ENCODE measurements around the gene PPP4R1. TPM values are rescaled to one million over a fixed set of nuclear protein-coding genes. Genes with fewer than 3 reads are reported as not detected.

Gene PPP4R1
- total RNA-seq, 2 donors from 2014 or later = 54.1 to 65.5 TPM

GRCh38 chr18:9597609-9598008 is 16.8 kb downstream of the PPP4R1 start:
- Mint-ChIP-seq H3K4me1 (peaks cover 20% of the 10 kb centered on the region), H3K27ac (no peak overlapping the region), H3K27me3 (no peaks in the 10 kb centered on the region), H3K4me3 (no peak overlapping the region), H3K36me3 (ENCODE audit: low read depth) (peaks cover 2% of the 10 kb centered on the region)
- DNase-seq (no peak), ATAC-seq (no peak)
- H3K9me3 ChIP-seq (ENCODE audit: control insufficient read depth, low read length, poor library complexity, severe bottlenecking) = no peaks in the 10 kb centered on the region

GRCh38 chr18:9596843-9597526 is 17.4 kb downstream of the PPP4R1 start:
- DNase-seq (no peak), ATAC-seq (no peak)
- Mint-ChIP-seq H3K27ac (peak overlapping the region; percentile 59), H3K27me3 (no peaks in the 10 kb centered on the region), H3K4me1 (peaks cover 20% of the 10 kb centered on the region), H3K36me3 (ENCODE audit: low read depth) (peaks cover 2% of the 10 kb centered on the region), H3K4me3 (no peak overlapping the region)
- H3K9me3 ChIP-seq (ENCODE audit: control insufficient read depth, low read length, poor library complexity, severe bottlenecking) = no peaks in the 10 kb centered on the region

- Mint-ChIP-seq H3K4me3 (no peak overlapping the region), H3K36me3 (ENCODE audit: low read depth) (peaks cover 4% of the 10 kb centered on the region), H3K27ac (peak overlapping the region; percentile 59), H3K27me3 (no peaks in the 10 kb centered on the region), H3K4me1 (peaks cover 20% of the 10 kb centered on the region)
- no peak for ATAC-seq
- H3K9me3 ChIP-seq (ENCODE audit: control insufficient read depth, low read length, poor library complexity, severe bottlenecking) = no peaks in the 10 kb centered on the region
- no peak for DNase-seq
Observed at GRCh38 chr18:9596226-9596625, 18.1 kb downstream of the PPP4R1 start.

- peaks cover 6% of the 10 kb centered on the region for H3K36me3 Mint-ChIP-seq (ENCODE audit: low read depth)
- H3K4me3 Mint-ChIP-seq = no peak overlapping the region
- peaks cover 20% of the 10 kb centered on the region for H3K4me1 Mint-ChIP-seq
- ATAC-seq (no peak), DNase-seq (no peak)
- no peaks in the 10 kb centered on the region for H3K27me3 Mint-ChIP-seq
- H3K27ac Mint-ChIP-seq = peak overlapping the region; percentile 87
- H3K9me3 ChIP-seq (ENCODE audit: control insufficient read depth, low read length, poor library complexity, severe bottlenecking) = no peaks in the 10 kb centered on the region
Observed at GRCh38 chr18:9594823-9595596, 19.3 kb downstream of the PPP4R1 start.

- ATAC-seq = no peak
- H3K9me3 ChIP-seq (ENCODE audit: control insufficient read depth, low read length, poor library complexity, severe bottlenecking) = no peaks in the 10 kb centered on the region
Observed at GRCh38 chr18:9587924-9588323, 26.4 kb downstream of the PPP4R1 start.

GRCh38 chr18:9586814-9587213 is 27.5 kb downstream of the PPP4R1 start:
- Mint-ChIP-seq H3K27ac (no peak overlapping the region), H3K27me3 (no peaks in the 10 kb centered on the region), H3K4me1 (no peaks in the 10 kb centered on the region), H3K4me3 (no peak overlapping the region), H3K36me3 (ENCODE audit: low read depth) (peaks cover 4% of the 10 kb centered on the region)
- peaks cover 3% of the 10 kb centered on the region for H3K9me3 ChIP-seq (ENCODE audit: control insufficient read depth, low read length, poor library complexity, severe bottlenecking)
- DNase-seq (no peak), ATAC-seq (no peak)

More at GRCh38 chr18:9587924-9588323, 26.4 kb downstream of the PPP4R1 start:
- Mint-ChIP-seq H3K27me3 (no peaks in the 10 kb centered on the region), H3K27ac (no peak overlapping the region), H3K36me3 (ENCODE audit: low read depth) (peaks cover 4% of the 10 kb centered on the region), H3K4me3 (no peak overlapping the region), H3K4me1 (no peaks in the 10 kb centered on the region)
- no peak for DNase-seq

- Mint-ChIP-seq H3K4me3 (no peak overlapping the region), H3K27ac (no peak overlapping the region), H3K4me1 (no peaks in the 10 kb centered on the region), H3K27me3 (no peaks in the 10 kb centered on the region), H3K36me3 (ENCODE audit: low read depth) (peaks cover 8% of the 10 kb centered on the region)
- no peak for DNase-seq
- no peak for ATAC-seq
- peaks cover 3% of the 10 kb centered on the region for H3K9me3 ChIP-seq (ENCODE audit: control insufficient read depth, low read length, poor library complexity, severe bottlenecking)
Observed at GRCh38 chr18:9581667-9582066, 32.7 kb downstream of the PPP4R1 start.

GRCh38 chr18:9578306-9578705 is 36.1 kb downstream of the PPP4R1 start:
- no peak for DNase-seq
- Mint-ChIP-seq H3K27ac (no peak overlapping the region), H3K27me3 (no peaks in the 10 kb centered on the region), H3K36me3 (ENCODE audit: low read depth) (peaks cover 8% of the 10 kb centered on the region), H3K4me3 (no peak overlapping the region), H3K4me1 (peaks cover 2% of the 10 kb centered on the region)
- ATAC-seq = no peak
- H3K9me3 ChIP-seq (ENCODE audit: control insufficient read depth, low read length, poor library complexity, severe bottlenecking) = peaks cover 3% of the 10 kb centered on the region

GRCh38 chr18:9577361-9577760 is 37.0 kb downstream of the PPP4R1 start:
- H3K9me3 ChIP-seq (ENCODE audit: control insufficient read depth, low read length, poor library complexity, severe bottlenecking) = peaks cover under 1% of the 10 kb centered on the region
- ATAC-seq = no peak
- no peak overlapping the region for H3K4me3 Mint-ChIP-seq
- no peaks in the 10 kb centered on the region for H3K27me3 Mint-ChIP-seq
- no peak overlapping the region for H3K27ac Mint-ChIP-seq
- DNase-seq = no peak
- peaks cover 2% of the 10 kb centered on the region for H3K4me1 Mint-ChIP-seq
- peaks cover 8% of the 10 kb centered on the region for H3K36me3 Mint-ChIP-seq (ENCODE audit: low read depth)

GRCh38 chr18:9575558-9575957 is 38.8 kb downstream of the PPP4R1 start:
- H3K9me3 ChIP-seq (ENCODE audit: control insufficient read depth, low read length, poor library complexity, severe bottlenecking) = no peaks in the 10 kb centered on the region
- ATAC-seq (peak; percentile 47), DNase-seq (no peak)
- no peaks in the 10 kb centered on the region for H3K27me3 Mint-ChIP-seq
- H3K4me1 Mint-ChIP-seq = peaks cover 13% of the 10 kb centered on the region
- peak overlapping the region; percentile 6 for H3K27ac Mint-ChIP-seq
- H3K36me3 Mint-ChIP-seq (ENCODE audit: low read depth) = peaks cover 12% of the 10 kb centered on the region
- no peak overlapping the region for H3K4me3 Mint-ChIP-seq

- Mint-ChIP-seq H3K27me3 (no peaks in the 10 kb centered on the region), H3K36me3 (ENCODE audit: low read depth) (peaks cover 12% of the 10 kb centered on the region), H3K4me3 (no peak overlapping the region), H3K27ac (no peak overlapping the region), H3K4me1 (peaks cover 13% of the 10 kb centered on the region)
- DNase-seq (no peak), ATAC-seq (no peak)
- no peaks in the 10 kb centered on the region for H3K9me3 ChIP-seq (ENCODE audit: control insufficient read depth, low read length, poor library complexity, severe bottlenecking)
Observed at GRCh38 chr18:9574473-9575115, 39.8 kb downstream of the PPP4R1 start.

GRCh38 chr18:9571546-9571945 is 42.8 kb downstream of the PPP4R1 start:
- Mint-ChIP-seq H3K27ac (peak overlapping the region; percentile 25), H3K4me3 (no peak overlapping the region), H3K27me3 (no peaks in the 10 kb centered on the region), H3K36me3 (ENCODE audit: low read depth) (peaks cover 15% of the 10 kb centered on the region), H3K4me1 (peaks cover 13% of the 10 kb centered on the region)
- no peak for DNase-seq
- no peaks in the 10 kb centered on the region for H3K9me3 ChIP-seq (ENCODE audit: control insufficient read depth, low read length, poor library complexity, severe bottlenecking)
- ATAC-seq = no peak

- DNase-seq = no peak
- H3K9me3 ChIP-seq (ENCODE audit: control insufficient read depth, low read length, poor library complexity, severe bottlenecking) = no peaks in the 10 kb centered on the region
- ATAC-seq = no peak
- Mint-ChIP-seq H3K27ac (no peak overlapping the region), H3K27me3 (no peaks in the 10 kb centered on the region), H3K36me3 (ENCODE audit: low read depth) (peaks cover 17% of the 10 kb centered on the region), H3K4me1 (peaks cover 12% of the 10 kb centered on the region), H3K4me3 (no peak overlapping the region)
Observed at GRCh38 chr18:9570255-9570654, 44.1 kb downstream of the PPP4R1 start.
